HG03097 (cell line): Measurements from ENCODE around the gene COPS7A.
"Not testable (repeated sequence)": the region's sequence is repeated elsewhere in the genome, so short reads cannot be mapped to it uniquely, and the experiment has no call there.

Experiments used
- ATAC-seq: cut with Tn5 transposase; IDR thresholded peaks from one replicate; pipeline ENCODE4 v1.9.1; 2021; ENCODE audit not compliant: unreplicated experiment, low FRiP score

COPS7A gene

DNA sequence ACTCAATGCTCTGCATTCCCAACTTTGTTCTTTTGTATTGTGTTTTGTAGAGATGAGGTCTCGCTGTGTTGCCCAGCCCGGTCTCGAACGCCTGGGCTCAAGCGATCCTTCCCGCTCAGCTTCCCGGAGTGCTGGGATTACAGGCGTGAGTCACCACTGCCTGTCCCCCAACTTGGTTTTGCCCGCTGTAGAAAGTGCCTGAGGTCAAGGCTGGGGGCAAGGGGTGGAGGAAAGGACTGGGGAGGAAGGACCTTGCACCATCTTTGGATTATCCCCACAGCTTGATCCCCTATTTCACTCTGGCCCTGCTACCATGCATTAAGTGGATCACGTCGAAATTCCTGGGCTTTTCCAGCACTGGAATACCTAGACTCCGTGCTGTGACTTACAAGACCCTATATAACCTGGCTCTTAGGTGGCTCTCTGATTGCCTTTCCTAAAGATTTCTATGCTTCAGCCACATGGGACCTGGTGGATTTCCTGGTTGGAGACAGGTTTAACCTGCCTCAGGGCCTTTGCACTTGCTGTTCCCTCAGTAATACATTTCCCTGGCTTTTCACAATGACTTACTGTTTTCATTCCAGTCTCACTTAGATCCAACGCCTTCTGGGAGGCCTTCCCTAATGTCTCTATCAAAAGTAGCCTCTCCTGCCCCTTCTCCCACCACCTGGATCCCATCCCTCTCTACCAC, 22.6 kb upstream of the COPS7A start:
- no peak for ATAC-seq

GRCh38 chr12:6703631-6704030, 20.2 kb upstream of the COPS7A start:
- no peak for ATAC-seq

GRCh38 chr12:6708351-6708750, 15.5 kb upstream of the COPS7A start:
- not testable (repeated sequence) for ATAC-seq

- ATAC-seq = no peak
These were observed 14.9 kb upstream of the COPS7A start for GRCh38 chr12:6708960-6709394.

- not testable (repeated sequence) for ATAC-seq
These were observed 7.6 kb upstream of the COPS7A start for GRCh38 chr12:6716031-6716873.

DNA sequence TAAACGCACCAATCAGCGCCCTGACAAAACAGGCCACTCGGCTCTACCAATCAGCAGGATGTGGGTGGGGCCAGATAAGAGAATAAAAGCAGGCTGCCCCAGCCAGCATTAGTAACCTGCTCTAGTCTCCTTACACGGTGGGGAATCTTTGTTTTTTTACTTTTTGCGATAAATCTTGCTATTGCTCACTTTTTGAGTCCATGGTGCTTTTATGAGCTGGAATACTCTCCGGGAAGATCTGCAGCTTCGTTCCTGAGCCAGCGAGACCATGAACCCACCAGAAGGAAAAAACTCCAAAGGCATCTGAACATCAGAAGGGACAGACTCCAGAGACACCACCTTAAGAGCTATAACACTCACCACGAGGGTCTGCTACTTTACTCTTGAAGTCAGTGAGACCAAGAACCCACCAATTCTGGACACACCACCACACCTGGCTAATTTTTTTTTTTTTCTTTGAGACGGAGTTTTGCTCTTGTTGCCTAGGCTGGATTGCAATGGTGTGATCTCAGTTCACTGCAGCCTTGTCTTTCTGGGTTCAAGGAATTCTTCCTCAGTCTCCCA, 6.9 kb upstream of the COPS7A start:
- no peak for ATAC-seq

DNA sequence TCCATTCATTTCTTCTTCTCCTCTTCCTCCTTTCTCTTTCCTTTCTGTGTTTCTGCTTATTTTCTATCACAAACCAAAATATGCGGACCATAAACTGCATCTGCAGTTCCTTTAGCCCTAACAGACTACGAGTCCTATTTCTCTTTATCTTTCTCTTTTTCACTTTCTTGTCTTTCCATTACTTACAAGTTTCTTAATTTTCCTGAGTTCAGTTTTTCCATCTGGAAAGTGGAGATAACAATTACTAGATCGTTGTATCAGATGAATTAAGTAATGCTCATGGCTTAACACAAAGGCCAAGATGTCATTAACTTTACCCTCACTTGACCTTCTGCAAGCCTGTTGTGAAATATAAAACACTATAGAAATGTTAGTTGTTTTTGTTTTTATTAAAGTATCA, 983 bp upstream of the COPS7A start:
- no peak for ATAC-seq

- peak; percentile 27 for ATAC-seq
These were observed 557 bp downstream of the COPS7A start for GRCh38 chr12:6724409-6724797.

DNA sequence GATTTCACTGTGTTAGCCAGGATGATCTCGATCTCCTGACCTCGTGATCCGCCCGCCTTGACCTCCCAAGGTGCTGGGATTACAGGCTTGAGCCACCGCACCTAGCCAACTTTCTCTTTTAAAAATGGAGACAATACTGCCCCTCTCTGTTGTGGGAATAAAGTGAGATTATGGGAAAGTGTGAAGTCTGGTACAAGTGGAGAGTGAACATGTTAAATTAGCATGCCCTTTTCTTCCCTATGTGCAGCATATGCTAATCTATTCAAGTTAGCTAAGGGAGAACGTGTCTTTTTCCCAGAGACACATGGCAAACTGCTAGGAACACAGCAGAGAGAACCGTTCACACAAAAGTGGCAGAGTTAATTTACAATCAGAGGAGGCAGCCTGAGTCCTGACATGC, 1.5 kb downstream of the COPS7A start:
- no peak for ATAC-seq

DNA sequence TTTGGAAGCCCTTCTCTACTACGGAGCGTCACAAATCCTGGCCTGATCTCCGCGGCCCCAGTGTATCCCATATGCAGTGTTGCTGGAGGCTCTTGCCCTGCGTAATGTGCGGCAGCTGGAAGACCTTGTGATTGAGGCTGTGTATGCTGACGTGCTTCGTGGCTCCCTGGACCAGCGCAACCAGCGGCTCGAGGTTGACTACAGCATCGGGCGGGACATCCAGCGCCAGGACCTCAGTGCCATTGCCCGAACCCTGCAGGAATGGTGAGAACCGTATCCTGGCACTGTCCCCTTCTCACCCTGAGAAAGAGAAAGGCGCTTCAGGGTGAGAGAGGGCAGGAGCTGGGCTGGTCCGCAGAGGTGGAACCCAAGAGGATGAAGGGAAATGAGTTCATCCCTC, 5.3 kb downstream of the COPS7A start:
- ATAC-seq = no peak

GRCh38 chr12:6730169-6730568, 6.3 kb downstream of the COPS7A start:
- ATAC-seq = no peak

DNA sequence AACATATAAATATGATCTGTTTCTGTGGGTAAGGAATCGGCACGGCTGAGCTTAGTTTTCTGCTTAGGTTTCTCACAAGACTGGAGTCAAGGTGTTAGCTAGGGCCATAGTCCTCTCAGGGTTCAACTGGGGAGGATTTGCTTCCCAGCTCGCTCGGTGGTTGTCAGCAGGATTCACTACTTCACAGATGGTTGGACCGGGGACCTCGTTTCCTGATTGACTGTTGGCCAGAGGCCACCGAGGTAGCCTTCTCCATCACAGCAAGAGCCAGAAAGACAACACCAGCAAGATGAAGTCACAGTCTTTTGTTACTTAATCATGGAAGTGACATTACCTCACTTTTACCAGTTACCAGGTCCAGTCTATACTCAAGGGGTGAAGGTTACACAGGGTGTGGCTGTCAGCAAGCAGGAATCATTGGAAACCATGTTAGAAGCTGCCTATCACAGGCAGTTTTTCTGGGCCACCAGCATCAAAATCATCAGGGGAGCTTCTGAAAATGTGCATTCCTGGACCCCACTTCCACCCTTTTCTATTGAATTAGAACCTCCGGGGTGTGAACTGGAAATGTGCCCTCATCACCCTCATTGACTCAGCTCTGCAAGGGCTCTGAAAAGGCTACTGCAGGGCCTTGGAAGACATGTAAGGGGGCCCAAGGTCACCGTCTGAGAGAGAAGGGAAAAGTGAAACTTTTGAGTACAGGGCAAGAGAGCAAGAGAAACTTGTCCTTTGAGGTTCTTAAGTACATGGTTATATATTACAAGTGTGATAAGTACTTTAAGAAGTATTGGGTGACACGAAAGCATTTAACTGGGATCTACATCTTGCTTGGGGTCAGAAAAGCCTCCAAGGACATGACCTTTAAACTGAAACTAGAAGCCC, 10.9 kb downstream of the COPS7A start:
- ATAC-seq = no peak

GRCh38 chr12:6735448-6736191, 11.8 kb downstream of the COPS7A start:
- no peak for ATAC-seq

- no peak for ATAC-seq
These were observed 12.9 kb downstream of the COPS7A start for GRCh38 chr12:6736754-6737153.

GRCh38 chr12:6742080-6742479, 18.2 kb downstream of the COPS7A start:
- not testable (repeated sequence) for ATAC-seq

DNA sequence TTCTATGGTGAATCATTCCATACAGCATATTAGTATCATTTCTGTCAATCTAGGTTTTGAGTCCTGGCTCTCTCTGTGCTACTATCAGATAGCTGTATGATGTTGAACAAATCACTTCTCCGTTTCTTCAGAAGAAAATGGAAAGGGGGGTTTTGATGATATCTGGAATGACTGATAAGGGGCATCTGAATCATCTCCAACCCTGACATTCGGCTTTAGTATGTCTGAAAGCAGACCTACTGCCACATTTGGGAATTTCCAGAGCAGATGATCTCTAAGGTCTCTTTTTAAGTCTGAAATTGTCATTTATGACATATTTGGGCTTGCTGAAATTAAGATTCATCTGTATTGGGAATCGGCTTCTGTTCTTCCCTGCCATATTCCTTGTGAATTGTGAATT, 19.0 kb downstream of the COPS7A start:
- no peak for ATAC-seq

- not testable (repeated sequence) for ATAC-seq
These were observed 19.5 kb downstream of the COPS7A start for GRCh38 chr12:6743300-6743699.

DNA sequence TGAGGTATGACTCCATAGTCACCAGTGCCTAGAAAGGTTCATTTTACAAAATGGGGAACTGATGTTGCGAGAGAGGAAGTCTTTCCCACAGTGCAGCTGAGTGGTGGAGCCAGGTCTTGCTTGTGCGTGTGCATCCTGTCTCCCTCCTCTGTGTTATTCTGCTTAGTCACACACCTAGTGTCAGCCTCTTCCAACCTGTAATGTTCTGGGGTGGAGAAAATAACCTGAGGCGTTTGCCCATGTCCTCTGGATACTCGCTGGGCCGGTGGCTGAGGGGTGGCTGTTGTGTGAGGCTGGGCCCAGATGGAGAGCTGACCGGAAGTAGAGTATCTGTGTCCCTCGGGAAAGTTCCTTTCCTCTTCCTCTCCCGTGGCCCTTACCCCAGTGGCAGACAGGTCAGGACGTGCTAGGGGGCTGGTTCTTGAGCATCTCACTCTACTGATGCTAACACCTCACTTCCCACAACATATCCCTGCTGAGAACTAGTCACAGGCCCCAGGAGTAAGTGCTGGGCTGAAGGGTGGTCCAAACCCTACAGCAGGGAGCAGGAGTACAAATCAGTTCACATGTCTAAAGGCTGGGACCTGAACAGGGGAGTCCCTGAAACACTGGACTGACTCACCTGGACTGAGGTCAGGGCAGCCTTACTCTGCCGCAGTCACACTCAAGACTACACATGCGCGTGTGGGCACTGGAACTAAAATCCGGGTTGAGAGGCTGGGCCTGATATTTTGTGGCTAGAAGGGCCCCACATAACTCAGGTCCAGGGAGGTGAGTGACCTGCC, 22.1 kb downstream of the COPS7A start:
- no peak for ATAC-seq

DNA sequence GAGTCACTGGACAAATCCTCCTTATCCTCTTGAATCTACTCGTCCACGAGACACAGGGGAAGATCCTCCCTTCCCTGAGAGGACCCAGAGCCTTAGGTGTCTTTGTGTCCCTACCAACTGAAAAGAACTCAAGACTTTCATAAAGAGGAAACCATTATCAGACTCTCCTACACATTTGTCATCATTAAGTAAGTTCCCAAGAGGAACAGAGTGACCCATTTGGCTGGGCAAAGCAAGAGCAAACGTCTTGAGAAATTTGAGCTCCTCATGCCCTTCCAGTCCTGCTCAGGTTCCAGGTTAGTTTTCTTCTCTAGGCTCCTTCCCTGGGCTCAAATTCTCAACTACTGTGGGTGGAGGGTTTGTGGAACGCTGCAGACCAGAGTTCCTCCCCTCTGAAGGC, 23.4 kb downstream of the COPS7A start:
- no peak for ATAC-seq
